Stimulated activated naive CD8-positive, alpha-beta T cell treated with anti-CD3 and anti-CD28 coated beads, Interleukin-15, amount 100 ng/mL, for 72 hours (primary cell): Measurements from ENCODE around the gene OR4M1.
"Not testable (repeated sequence)": the region's sequence is repeated elsewhere in the genome, so short reads cannot be mapped to it uniquely, and the experiment has no call there.

Experiments
- ATAC-seq: fragments of 150-1000 bp; cut with Tn5 transposase; 2 replicates; pipeline ENCODE4 v1.10.0; 2021; ENCODE audit warnings: mild to moderate bottlenecking, moderate library complexity
- DNase-seq, 2 donors: peaks; one replicate each; pipeline ENCODE4 v3.0.0; 2021 to 2022
- H3K27ac Mint-ChIP-seq, 2 donors: one replicate each; pipeline ENCODE4 v1.8.0; 2022; ENCODE audit warnings: mild to moderate bottlenecking in 2 of 2, mixed read lengths in 2 of 2, moderate library complexity in 2 of 2
- H3K27me3 Mint-ChIP-seq: one replicate; pipeline ENCODE4 v1.8.0; 2022; ENCODE audit warnings: mixed read lengths
- H3K4me1 Mint-ChIP-seq: one replicate; pipeline ENCODE4 v1.8.0; 2022; ENCODE audit warnings: mild to moderate bottlenecking, mixed read lengths
- H3K4me3 Mint-ChIP-seq, 2 donors: one replicate each; pipeline ENCODE4 v1.8.0; 2022; ENCODE audit warnings: mild to moderate bottlenecking in 2 of 2, mixed read lengths in 2 of 2, moderate library complexity in 1 of 2
- H3K9me3 Mint-ChIP-seq, 2 donors: one replicate each; pipeline ENCODE4 v1.8.0; 2022; ENCODE audit warnings: mixed read lengths in 2 of 2

The OR4M1 gene

DNA sequence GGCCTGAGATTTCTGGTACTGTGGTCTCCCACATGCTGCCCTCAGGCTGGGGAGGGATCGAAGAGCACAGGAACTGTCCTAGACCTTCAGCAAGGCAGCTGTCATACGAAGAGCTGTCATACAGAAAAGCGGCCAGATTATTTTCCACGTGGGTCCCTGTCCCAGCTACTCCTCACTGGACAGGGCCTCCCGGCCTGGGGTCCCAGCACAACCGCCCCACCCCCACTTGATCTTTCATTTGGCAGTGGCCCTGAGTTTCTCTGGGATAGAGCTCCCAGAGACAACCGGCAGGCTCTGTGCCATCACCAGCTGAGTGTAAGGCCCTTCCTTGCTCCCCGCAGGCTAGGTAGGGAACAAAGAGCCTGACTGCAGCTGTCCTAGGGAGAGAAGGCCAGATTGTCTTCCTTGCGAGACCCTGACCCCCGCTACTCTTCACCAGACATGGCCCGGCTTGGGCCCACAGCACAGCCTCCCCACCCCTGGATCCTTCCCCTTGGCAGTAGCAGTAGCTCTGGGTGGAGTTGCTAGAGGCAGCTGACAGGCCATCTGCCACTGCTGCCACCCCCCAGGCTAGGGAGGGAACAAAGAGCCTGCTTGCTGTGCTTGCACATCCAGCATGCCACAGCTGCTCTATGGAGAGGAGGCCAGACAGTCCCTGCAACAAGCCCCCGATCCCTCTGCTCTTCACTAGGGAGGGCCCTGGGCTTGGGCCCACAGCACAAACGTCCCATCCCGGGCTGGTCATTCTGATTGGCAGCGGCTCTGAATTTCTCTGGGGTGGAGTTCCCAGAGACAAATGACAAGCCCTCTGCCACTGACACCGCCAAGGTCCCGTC lies 27.2 kb downstream of the OR4M1 start:
- Mint-ChIP-seq H3K27ac (no peak overlapping the region), H3K9me3 (peaks cover 0 to 6% of the 10 kb centered on the region in 2 donors), H3K4me3 (no peak overlapping the region), H3K4me1 (no peaks in the 10 kb centered on the region), H3K27me3 (no peaks in the 10 kb centered on the region)
- ATAC-seq (peak; percentile 52), DNase-seq (no peak)

DNA sequence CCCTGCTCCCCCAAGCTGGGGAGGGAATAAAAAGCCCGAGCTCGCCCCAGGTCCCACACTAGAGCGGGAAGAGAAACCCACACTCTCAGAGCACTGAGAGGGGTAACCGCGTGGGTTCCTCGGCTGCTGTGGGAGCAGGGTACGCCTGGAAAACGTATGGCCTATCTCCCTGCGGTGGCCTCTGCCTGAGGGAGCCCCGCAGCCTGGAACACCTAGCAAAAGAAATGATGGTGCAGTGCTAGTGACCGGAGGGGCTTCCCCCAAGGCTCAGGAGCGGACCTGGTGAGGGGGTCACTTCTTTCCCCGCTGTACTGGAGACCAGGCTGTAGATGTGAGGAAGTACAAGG lies 27.8 kb downstream of the OR4M1 start:
- no peaks in the 10 kb centered on the region for H3K4me1 Mint-ChIP-seq

DNA sequence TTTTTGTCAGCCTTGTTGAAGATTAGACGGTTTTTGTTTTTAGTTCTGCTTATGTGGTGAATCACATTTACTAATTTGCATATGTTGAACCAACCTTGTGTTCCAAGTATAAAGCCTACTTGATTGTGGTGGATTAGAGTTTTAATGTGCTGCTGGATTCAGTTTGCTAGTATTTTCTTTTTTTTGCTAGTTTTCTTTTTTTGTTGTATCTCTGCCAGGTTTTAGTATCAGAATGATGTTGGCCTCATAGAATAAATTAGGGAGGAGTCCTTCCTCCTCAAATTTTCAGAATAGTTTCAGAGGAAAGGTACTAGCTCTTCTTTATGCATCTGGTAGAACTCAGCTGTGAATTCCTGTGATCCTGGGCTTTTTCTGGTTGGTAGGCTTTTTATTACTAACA lies 30.2 kb downstream of the OR4M1 start, which contains the start of gene OR4N2:
OR4N2 (plus strand) TSS at position 301 of the 400 bp plus-strand sequence. CDS start 23,679 bp downstream, outside the sequence.
- DNase-seq, H3K4me1 Mint-ChIP-seq, H3K27me3 Mint-ChIP-seq, ATAC-seq, H3K27ac Mint-ChIP-seq, H3K9me3 Mint-ChIP-seq, H3K4me3 Mint-ChIP-seq: not testable (repeated sequence)

More for the DNA sequence above, 27.8 kb downstream of the OR4M1 start:
- H3K4me3 Mint-ChIP-seq = no peak overlapping the region
- H3K27ac Mint-ChIP-seq = no peak overlapping the region
- ATAC-seq = peak; percentile 44
- peak in 1 of 2 donors; percentile 8 for DNase-seq
- no peaks in the 10 kb centered on the region for H3K27me3 Mint-ChIP-seq
- H3K9me3 Mint-ChIP-seq = peaks cover 0 to 6% of the 10 kb centered on the region in 2 donors

DNA sequence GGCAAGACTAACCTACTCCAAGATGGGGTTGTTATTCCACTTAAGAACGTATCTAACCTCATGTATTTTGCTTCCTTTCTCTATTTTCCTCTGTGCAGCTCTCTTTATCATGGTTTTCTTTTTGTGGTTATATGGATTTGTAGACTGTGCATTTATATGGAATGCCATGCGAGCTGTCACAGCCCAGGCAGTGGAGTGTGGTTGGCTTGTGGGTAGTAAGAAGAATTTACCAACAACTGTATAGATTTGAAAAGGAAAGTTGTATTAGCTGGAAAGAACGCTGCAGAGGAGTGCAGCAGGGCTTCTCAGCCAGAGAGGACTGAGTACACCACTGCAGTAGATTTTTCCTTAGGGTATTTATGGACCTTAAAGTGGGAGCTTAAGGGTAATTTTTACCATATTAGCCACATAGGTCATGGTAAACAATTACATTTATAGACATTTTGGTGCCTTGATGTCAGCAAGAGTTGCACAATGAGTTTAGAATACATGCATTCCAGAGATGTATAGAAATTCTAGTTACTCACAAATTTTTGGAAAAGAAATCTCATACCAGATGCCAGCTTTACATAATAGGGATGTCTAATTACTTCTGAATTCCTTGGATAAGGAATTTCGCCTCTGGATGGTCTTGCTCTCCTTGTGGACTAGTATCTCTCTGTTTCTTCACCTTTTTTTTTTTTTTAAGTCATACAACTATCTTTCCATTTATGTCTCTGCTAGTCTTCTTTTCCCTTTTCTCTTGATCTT lies 40.0 kb downstream of the OR4M1 start:
- H3K27me3 Mint-ChIP-seq, DNase-seq, H3K27ac Mint-ChIP-seq, ATAC-seq, H3K4me1 Mint-ChIP-seq, H3K4me3 Mint-ChIP-seq: not testable (repeated sequence)
- H3K9me3 Mint-ChIP-seq = peaks cover 0 to 12% of the 10 kb centered on the region in 2 donors

DNA sequence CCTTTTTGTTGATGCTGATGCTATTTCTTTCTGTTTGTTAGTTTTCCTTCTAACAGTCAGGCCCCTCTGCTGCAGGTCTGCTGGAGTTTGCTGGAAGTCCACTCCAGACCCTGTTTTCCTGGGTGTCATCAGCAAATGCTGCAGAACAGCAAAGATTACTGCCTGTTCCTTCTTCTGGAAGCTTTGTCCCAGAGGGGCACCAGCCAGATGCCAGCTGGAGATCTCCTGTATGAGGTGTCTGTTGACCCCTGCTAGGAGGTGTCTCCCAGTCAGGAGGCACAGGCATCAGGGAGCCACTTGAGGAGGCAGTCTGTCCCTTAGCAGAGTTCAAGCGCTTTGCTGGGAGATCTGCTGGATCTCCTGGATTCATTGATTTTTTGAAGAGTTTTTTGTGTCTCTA lies 46.6 kb downstream of the OR4M1 start:
- H3K27ac Mint-ChIP-seq, DNase-seq, H3K4me3 Mint-ChIP-seq, ATAC-seq, H3K27me3 Mint-ChIP-seq, H3K4me1 Mint-ChIP-seq: not testable (repeated sequence)
- H3K9me3 Mint-ChIP-seq = peaks cover 8 to 12% of the 10 kb centered on the region in 2 donors

DNA sequence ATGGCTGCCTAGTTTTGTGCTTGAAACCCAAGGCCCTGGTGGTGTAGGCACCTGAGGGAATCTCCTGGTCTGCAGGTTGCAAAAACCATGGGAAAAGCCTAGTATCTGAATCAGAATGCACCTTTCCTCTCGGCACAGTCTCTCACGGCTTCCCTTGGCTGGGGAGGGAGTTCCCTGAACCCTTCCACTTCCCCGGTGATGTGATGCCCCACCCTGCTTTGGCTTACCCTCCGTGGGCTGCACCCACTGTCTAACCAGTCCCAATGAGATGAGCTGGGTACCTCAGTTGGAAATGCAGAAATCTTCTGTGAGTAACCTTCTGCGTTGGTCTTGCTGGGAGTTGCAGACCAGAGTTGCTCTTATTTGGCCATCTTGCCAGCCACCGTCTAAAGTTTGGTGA lies 47.7 kb downstream of the OR4M1 start:
- H3K27me3 Mint-ChIP-seq, ATAC-seq, H3K27ac Mint-ChIP-seq, H3K4me3 Mint-ChIP-seq, H3K4me1 Mint-ChIP-seq, DNase-seq: not testable (repeated sequence)
- H3K9me3 Mint-ChIP-seq = peaks cover 8 to 12% of the 10 kb centered on the region in 2 donors

DNA sequence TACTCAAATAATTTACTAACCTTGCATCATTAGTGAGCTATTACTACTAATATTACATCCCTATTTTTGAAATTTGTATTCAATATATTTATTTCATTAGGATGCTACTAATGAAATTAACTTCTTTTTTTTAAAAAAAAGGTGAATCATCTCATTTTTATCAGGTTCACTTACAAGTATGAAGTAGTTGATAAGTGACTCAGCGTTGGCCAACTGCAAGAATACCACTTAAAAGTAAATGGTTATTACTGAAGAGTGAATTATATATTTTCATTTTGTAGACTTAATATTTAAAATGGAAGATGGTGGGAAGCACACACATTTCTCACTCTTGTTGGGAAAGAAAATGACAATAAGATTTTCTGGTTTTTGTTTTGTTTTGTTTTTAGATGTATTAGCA lies 49.9 kb downstream of the OR4M1 start:
- DNase-seq (no peak), ATAC-seq (no peak)
- no peaks in the 10 kb centered on the region for H3K4me1 Mint-ChIP-seq
- H3K27ac Mint-ChIP-seq = no peak overlapping the region
- no peaks in the 10 kb centered on the region for H3K27me3 Mint-ChIP-seq
- peaks cover 8 to 12% of the 10 kb centered on the region in 2 donors for H3K9me3 Mint-ChIP-seq
- H3K4me3 Mint-ChIP-seq = no peak overlapping the region

DNA sequence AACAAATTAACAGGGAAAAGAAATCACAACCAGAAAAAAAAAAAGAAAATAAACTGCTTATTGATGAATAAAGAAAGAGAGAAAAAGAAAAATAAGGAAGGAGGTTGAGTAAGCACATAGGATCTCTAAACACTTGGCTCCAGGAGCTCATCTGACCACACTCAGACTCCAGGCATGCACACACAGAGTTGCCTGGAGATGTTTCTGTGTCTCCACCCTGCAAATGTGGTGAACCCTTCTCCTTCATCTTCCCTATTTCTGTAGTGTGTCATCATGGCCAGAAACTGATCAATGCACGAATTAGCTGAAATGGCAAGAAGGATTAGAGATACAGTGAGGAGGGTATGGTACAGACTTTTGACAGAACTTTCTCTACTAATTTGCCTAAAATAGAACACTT lies 50.5 kb downstream of the OR4M1 start:
- no peak overlapping the region for H3K27ac Mint-ChIP-seq
- H3K4me3 Mint-ChIP-seq = no peak overlapping the region
- peaks cover 8 to 11% of the 10 kb centered on the region in 2 donors for H3K9me3 Mint-ChIP-seq
- no peaks in the 10 kb centered on the region for H3K27me3 Mint-ChIP-seq
- H3K4me1 Mint-ChIP-seq = no peaks in the 10 kb centered on the region
- ATAC-seq (no peak), DNase-seq (no peak)

DNA sequence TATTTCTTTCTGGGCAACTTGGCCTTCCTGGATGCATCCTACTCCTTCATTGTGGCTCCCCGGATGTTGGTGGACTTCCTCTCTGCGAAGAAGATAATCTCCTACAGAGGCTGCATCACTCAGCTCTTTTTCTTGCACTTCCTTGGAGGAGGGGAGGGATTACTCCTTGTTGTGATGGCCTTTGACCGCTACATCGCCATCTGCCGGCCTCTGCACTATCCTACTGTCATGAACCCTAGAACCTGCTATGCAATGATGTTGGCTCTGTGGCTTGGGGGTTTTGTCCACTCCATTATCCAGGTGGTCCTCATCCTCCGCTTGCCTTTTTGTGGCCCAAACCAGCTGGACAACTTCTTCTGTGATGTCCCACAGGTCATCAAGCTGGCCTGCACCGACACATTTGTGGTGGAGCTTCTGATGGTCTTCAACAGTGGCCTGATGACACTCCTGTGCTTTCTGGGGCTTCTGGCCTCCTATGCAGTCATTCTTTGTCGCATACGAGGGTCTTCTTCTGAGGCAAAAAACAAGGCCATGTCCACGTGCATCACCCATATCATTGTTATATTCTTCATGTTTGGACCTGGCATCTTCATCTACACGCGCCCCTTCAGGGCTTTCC lies 54.4 kb downstream of the OR4M1 start:
- not testable (repeated sequence) for DNase-seq, H3K4me3 Mint-ChIP-seq

DNA sequence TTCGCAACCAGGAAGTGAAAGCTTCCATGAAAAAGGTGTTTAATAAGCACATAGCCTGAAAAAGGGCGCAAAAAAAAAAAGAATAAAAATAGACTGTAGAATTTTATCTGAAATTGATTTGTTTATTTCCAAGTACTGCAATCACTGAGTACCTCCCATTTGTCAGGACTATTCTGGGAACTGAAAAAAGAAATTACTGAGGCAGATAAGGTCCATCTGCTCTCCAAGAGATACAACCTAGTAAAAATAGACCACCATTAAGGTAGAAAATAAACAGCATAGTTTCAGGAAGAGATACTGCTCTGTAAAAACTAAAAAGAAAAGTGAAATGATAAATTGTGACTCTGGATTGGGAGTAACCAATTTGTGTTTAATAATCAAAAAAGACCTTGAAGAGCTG lies 55.0 kb downstream of the OR4M1 start:
- Mint-ChIP-seq H3K4me3 (no peak overlapping the region), H3K4me1 (no peaks in the 10 kb centered on the region), H3K27ac (no peak overlapping the region), H3K27me3 (no peaks in the 10 kb centered on the region), H3K9me3 (no peaks in the 10 kb centered on the region)
- DNase-seq = no peak
- ATAC-seq = no peak

More for the DNA sequence above, 54.4 kb downstream of the OR4M1 start:
- H3K4me1 Mint-ChIP-seq, H3K9me3 Mint-ChIP-seq, H3K27me3 Mint-ChIP-seq, H3K27ac Mint-ChIP-seq, ATAC-seq: not testable (repeated sequence)
